AG09309 (cell line): ENCODE measurements around the gene ONECUT1.

ENCODE experiments used
- DNase-seq: peaks from one replicate; pipeline ENCODE4 v3.0.0-alpha.2; 2010; ENCODE audit warnings: low read depth
- H3K4me3 ChIP-seq: 2 replicates; pipeline ENCODE4 v1.5.1; 2011; ENCODE audit warnings: mild to moderate bottlenecking, low read depth, low read length, moderate library complexity; ENCODE audit not compliant: control insufficient read depth
- CTCF ChIP-seq: IDR thresholded peaks from 2 replicates; pipeline ENCODE4 v1.5.1; 2011; ENCODE audit warnings: mild to moderate bottlenecking, low read depth, low read length, inconsistent platforms; ENCODE audit not compliant: insufficient read depth, control insufficient read depth; ENCODE audit errors: missing control alignments

Gene ONECUT1

GRCh38 chr15:52772766-52773165 is 17.4 kb downstream of the ONECUT1 start:
- no peak overlapping the region for H3K4me3 ChIP-seq
- no peak for DNase-seq
- no peak for TF ChIP-seq CTCF

GRCh38 chr15:52765785-52766184 is 24.4 kb downstream of the ONECUT1 start:
- no peak overlapping the region for H3K4me3 ChIP-seq
- no peak for DNase-seq
- peak; percentile 28 for TF ChIP-seq CTCF

GRCh38 chr15:52764731-52765130 is 25.4 kb downstream of the ONECUT1 start:
- H3K4me3 ChIP-seq: no peak overlapping the region

GRCh38 chr15:52762621-52763020 is 27.5 kb downstream of the ONECUT1 start:
- no peak for DNase-seq
- no peak overlapping the region for H3K4me3 ChIP-seq
- no peak for TF ChIP-seq CTCF

More at GRCh38 chr15:52764731-52765130, 25.4 kb downstream of the ONECUT1 start:
- DNase-seq: no peak
- no peak for TF ChIP-seq CTCF

GRCh38 chr15:52760562-52760961 is 29.6 kb downstream of the ONECUT1 start:
- H3K4me3 ChIP-seq: no peak overlapping the region
- no peak for TF ChIP-seq CTCF
- no peak for DNase-seq

- H3K4me3 ChIP-seq: no peak overlapping the region
- DNase-seq: no peak
- TF ChIP-seq CTCF: no peak
Observed at GRCh38 chr15:52759969-52760368, 30.2 kb downstream of the ONECUT1 start.

GRCh38 chr15:52757496-52757895 is 32.6 kb downstream of the ONECUT1 start:
- no peak for TF ChIP-seq CTCF
- no peak for DNase-seq
- H3K4me3 ChIP-seq: no peak overlapping the region
